GM12873 (cell line): ENCODE data around the gene LBR.

ENCODE experiments used
- CTCF ChIP-seq: IDR thresholded peaks from 2 replicates; pipeline ENCODE4 v1.5.1; 2012; ENCODE audit warnings: low read depth, mild to moderate bottlenecking, moderate library complexity, low read length, control low read depth; ENCODE audit not compliant: insufficient read depth; ENCODE audit errors: missing control alignments

The LBR gene

GRCh38 chr1:225366552-225366951, 61.3 kb downstream of the LBR start:
- no peak for TF ChIP-seq CTCF

GRCh38 chr1:225366018-225366417, 61.8 kb downstream of the LBR start:
- no peak for TF ChIP-seq CTCF

- TF ChIP-seq CTCF, result no peak
These were observed 63.4 kb downstream of the LBR start for GRCh38 chr1:225364439-225364838.

- TF ChIP-seq CTCF, result no peak
These were observed 65.0 kb downstream of the LBR start for GRCh38 chr1:225362805-225363204.

- TF ChIP-seq CTCF, result no peak
These were observed 66.7 kb downstream of the LBR start for GRCh38 chr1:225361176-225361575.

GRCh38 chr1:225360119-225360518, 67.7 kb downstream of the LBR start:
- TF ChIP-seq CTCF, result no peak

GRCh38 chr1:225355863-225356262, 72.0 kb downstream of the LBR start:
- TF ChIP-seq CTCF, result no peak
